NCI-H82 treated with DMSO at 0.1 percent for 48 hours (cell line): ENCODE data around the gene CASQ2.
A peak's percentile ranks its signal among the peaks of the same experiment; 100 is the strongest.

Experiments
- DNase-seq: peaks from one replicate; lab custom pipeline; 2025; ENCODE audit not compliant: unreplicated experiment; lab: John Stamatoyannopoulos, UW

CASQ2 gene

GRCh38 chr1:115732316-115732715, 36.2 kb downstream of the CASQ2 start:
- no peak for DNase-seq

GRCh38 chr1:115729756-115730155, 38.8 kb downstream of the CASQ2 start:
- DNase-seq, result no peak

- DNase-seq, result no peak
These were observed 40.2 kb downstream of the CASQ2 start for GRCh38 chr1:115728341-115728740.

- DNase-seq, result no peak
These were observed 40.7 kb downstream of the CASQ2 start for GRCh38 chr1:115727706-115728249.

GRCh38 chr1:115726570-115726969, 41.9 kb downstream of the CASQ2 start:
- DNase-seq, result no peak

GRCh38 chr1:115726161-115726560, 42.4 kb downstream of the CASQ2 start:
- DNase-seq, result no peak

- DNase-seq, result no peak
These were observed 42.9 kb downstream of the CASQ2 start for GRCh38 chr1:115725600-115725999.

GRCh38 chr1:115723756-115724155, 44.8 kb downstream of the CASQ2 start:
- no peak for DNase-seq

- DNase-seq, result no peak
These were observed 46.3 kb downstream of the CASQ2 start for GRCh38 chr1:115722221-115722620.

- no peak for DNase-seq
These were observed 49.2 kb downstream of the CASQ2 start for GRCh38 chr1:115719285-115719684.

GRCh38 chr1:115718011-115718754, 50.3 kb downstream of the CASQ2 start:
- DNase-seq, result no peak

GRCh38 chr1:115717541-115717940, 51.0 kb downstream of the CASQ2 start:
- no peak for DNase-seq

- DNase-seq, result no peak
These were observed 53.9 kb downstream of the CASQ2 start for GRCh38 chr1:115714572-115715141.

GRCh38 chr1:115713906-115714305, 54.6 kb downstream of the CASQ2 start:
- DNase-seq, result no peak

GRCh38 chr1:115712911-115713609, 55.5 kb downstream of the CASQ2 start:
- DNase-seq, result no peak

- DNase-seq, result no peak
These were observed 57.5 kb downstream of the CASQ2 start for GRCh38 chr1:115710859-115711624.

GRCh38 chr1:115706587-115707425, 61.7 kb downstream of the CASQ2 start:
- DNase-seq, result peak; percentile 60

- DNase-seq, result no peak
These were observed 62.6 kb downstream of the CASQ2 start for GRCh38 chr1:115705963-115706362.

- DNase-seq, result peak; percentile 28
These were observed 63.2 kb downstream of the CASQ2 start for GRCh38 chr1:115705085-115705951.
